Epithelial cell of esophagus (primary cell): ENCODE measurements around the gene NRXN3.

Source experiments
- DNase-seq: peaks from one replicate; pipeline ENCODE4 v3.0.0; 2010; ENCODE audit warnings: low read depth
- H3K4me3 ChIP-seq: 2 replicates; pipeline ENCODE4 v1.5.1; 2011; ENCODE audit warnings: mild to moderate bottlenecking, low read length, control low read depth
- CTCF ChIP-seq: IDR thresholded peaks from 2 replicates; pipeline ENCODE4 v1.5.1; 2011; ENCODE audit warnings: low read depth, mild to moderate bottlenecking, low read length, control low read depth, inconsistent platforms; ENCODE audit not compliant: insufficient read depth; ENCODE audit errors: missing control alignments

NRXN3 gene

GRCh38 chr14:79554816-79555215 lies 1384.6 kb downstream of the NRXN3 start:
- H3K4me3 ChIP-seq: no peak overlapping the region
- no peak for DNase-seq

GRCh38 chr14:79555429-79555828 lies 1385.3 kb downstream of the NRXN3 start:
- DNase-seq: no peak
- TF ChIP-seq CTCF: no peak
- no peak overlapping the region for H3K4me3 ChIP-seq

More at GRCh38 chr14:79554816-79555215, 1384.6 kb downstream of the NRXN3 start:
- TF ChIP-seq CTCF: no peak

- no peak for TF ChIP-seq CTCF
- DNase-seq: no peak
Observed at GRCh38 chr14:79557309-79557708, 1387.1 kb downstream of the NRXN3 start.

GRCh38 chr14:79562185-79562584 lies 1392.0 kb downstream of the NRXN3 start:
- H3K4me3 ChIP-seq: no peak overlapping the region
- TF ChIP-seq CTCF: no peak
- DNase-seq: no peak

More at GRCh38 chr14:79557309-79557708, 1387.1 kb downstream of the NRXN3 start:
- no peak overlapping the region for H3K4me3 ChIP-seq

GRCh38 chr14:79564371-79564770 lies 1394.2 kb downstream of the NRXN3 start:
- H3K4me3 ChIP-seq: no peak overlapping the region
- DNase-seq: no peak
- no peak for TF ChIP-seq CTCF

- H3K4me3 ChIP-seq: no peak overlapping the region
- no peak for TF ChIP-seq CTCF
- no peak for DNase-seq
Observed at GRCh38 chr14:79567306-79567705, 1397.1 kb downstream of the NRXN3 start.

GRCh38 chr14:79568594-79568993 lies 1398.4 kb downstream of the NRXN3 start:
- DNase-seq: no peak
- no peak for TF ChIP-seq CTCF
- H3K4me3 ChIP-seq: no peak overlapping the region
